ENCODE results near the gene PROM1.

Gene PROM1

GRCh38 chr4:16083241-16084191 is at the start of gene PROM1:
PROM1 (minus strand) TSS chr4:16084023; CDS start chr4:16075906, 8,117 bp downstream.
- peak; percentile 43 for DNase-seq

GRCh38 chr4:16133406-16133805 is 49.6 kb upstream of the PROM1 start:
- no peak for DNase-seq

GRCh38 chr4:16131293-16131692 is 47.5 kb upstream of the PROM1 start:
- no peak for DNase-seq

GRCh38 chr4:16129336-16129735 is 45.5 kb upstream of the PROM1 start:
- no peak for DNase-seq

- DNase-seq = no peak
Observed at GRCh38 chr4:16126714-16127113, 42.9 kb upstream of the PROM1 start.

GRCh38 chr4:16125571-16126445 is 42.0 kb upstream of the PROM1 start:
- DNase-seq = no peak

- peak; percentile 49 for DNase-seq
Observed at GRCh38 chr4:16124232-16124631, 40.4 kb upstream of the PROM1 start.

- peak; percentile 96 for DNase-seq
Observed at GRCh38 chr4:16123356-16124084, 39.7 kb upstream of the PROM1 start.

GRCh38 chr4:16122784-16123183 is 39.0 kb upstream of the PROM1 start:
- DNase-seq = no peak

GRCh38 chr4:16122308-16122711 is 38.5 kb upstream of the PROM1 start:
- DNase-seq = no peak

- DNase-seq = no peak
Observed at GRCh38 chr4:16120720-16121119, 36.9 kb upstream of the PROM1 start.

GRCh38 chr4:16119981-16120380 is 36.2 kb upstream of the PROM1 start:
- DNase-seq = no peak

- no peak for DNase-seq
Observed at GRCh38 chr4:16118090-16118489, 34.3 kb upstream of the PROM1 start.

- DNase-seq = no peak
Observed at GRCh38 chr4:16117164-16117563, 33.3 kb upstream of the PROM1 start.

- DNase-seq = no peak
Observed at GRCh38 chr4:16116493-16116990, 32.7 kb upstream of the PROM1 start.

GRCh38 chr4:16116019-16116418 is 32.2 kb upstream of the PROM1 start:
- DNase-seq = no peak

GRCh38 chr4:16114546-16114945 is 30.7 kb upstream of the PROM1 start:
- no peak for DNase-seq

- DNase-seq = no peak
Observed at GRCh38 chr4:16113741-16114140, 29.9 kb upstream of the PROM1 start.

- no peak for DNase-seq
Observed at GRCh38 chr4:16111533-16111932, 27.7 kb upstream of the PROM1 start.

GRCh38 chr4:16110661-16111290 is 27.0 kb upstream of the PROM1 start:
- DNase-seq = no peak

GRCh38 chr4:16110199-16110598 is 26.4 kb upstream of the PROM1 start:
- DNase-seq = no peak

GRCh38 chr4:16109256-16109655 is 25.4 kb upstream of the PROM1 start:
- DNase-seq = no peak
